GM20000 (cell line): ENCODE data around the gene PRCC.
"Not testable (repeated sequence)": the region's sequence is repeated elsewhere in the genome, so short reads cannot be mapped to it uniquely, and the experiment has no call there.

Source experiments
- DNase-seq: peaks from one replicate; pipeline ENCODE4 v3.0.0; 2012; ENCODE audit warnings: low spot score
- CTCF ChIP-seq: IDR thresholded peaks from 2 replicates; pipeline ENCODE4 v1.5.1; 2012; ENCODE audit warnings: mild to moderate bottlenecking, control low read depth; ENCODE audit errors: extremely low read depth, missing control alignments

PRCC gene

GRCh38 chr1:156754219-156754618 lies 13.1 kb upstream of the PRCC start:
- TF ChIP-seq CTCF, result no peak
- DNase-seq, result no peak

- DNase-seq, result no peak
Measured at GRCh38 chr1:156755527-156755950, 11.8 kb upstream of the PRCC start.

DNA sequence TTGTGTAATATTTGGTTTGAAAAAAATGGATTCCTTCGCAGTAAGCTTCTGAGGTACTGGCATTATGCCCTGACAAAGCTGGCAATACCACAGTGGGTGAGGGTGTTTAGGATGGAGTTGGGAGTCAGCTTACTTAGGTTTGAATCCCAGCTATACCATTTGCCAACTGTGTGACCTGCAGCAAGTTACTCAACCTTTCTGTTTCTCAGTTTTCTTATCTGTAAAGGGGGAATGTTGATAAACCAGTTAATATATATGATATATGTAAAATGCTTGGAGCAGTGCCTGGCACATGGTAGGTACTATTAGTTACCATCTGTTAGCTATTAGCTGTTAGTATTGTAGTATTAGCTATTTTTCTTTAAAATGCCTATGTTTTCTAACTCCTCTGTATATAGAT lies 11.0 kb upstream of the PRCC start:
- no peak for DNase-seq
- no peak for TF ChIP-seq CTCF

More at GRCh38 chr1:156755527-156755950, 11.8 kb upstream of the PRCC start:
- TF ChIP-seq CTCF, result no peak

- DNase-seq, result not testable (repeated sequence)
Measured at GRCh38 chr1:156757572-156758253, 9.6 kb upstream of the PRCC start.

- no peak for TF ChIP-seq CTCF
- no peak for DNase-seq
Measured at GRCh38 chr1:156760092-156760795, 7.1 kb upstream of the PRCC start.

DNA sequence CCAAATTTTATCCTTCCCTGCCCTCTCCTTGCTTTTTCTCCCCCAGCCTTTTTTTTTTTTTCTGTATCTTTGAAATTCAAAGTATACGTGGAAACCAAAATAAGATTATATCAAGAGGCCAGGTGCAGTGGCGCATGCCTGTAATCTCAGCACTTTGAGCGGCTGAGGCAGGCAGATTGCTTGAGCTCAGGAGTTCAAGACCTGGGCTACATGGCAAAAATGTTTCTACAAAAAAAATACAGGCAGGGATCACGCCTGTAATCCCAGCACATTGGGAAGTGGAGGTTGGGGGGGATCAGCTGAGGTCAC lies 6.6 kb upstream of the PRCC start:
- DNase-seq, result no peak
- no peak for TF ChIP-seq CTCF

GRCh38 chr1:156765136-156765535 lies 2.2 kb upstream of the PRCC start:
- DNase-seq, result not testable (repeated sequence)

DNA sequence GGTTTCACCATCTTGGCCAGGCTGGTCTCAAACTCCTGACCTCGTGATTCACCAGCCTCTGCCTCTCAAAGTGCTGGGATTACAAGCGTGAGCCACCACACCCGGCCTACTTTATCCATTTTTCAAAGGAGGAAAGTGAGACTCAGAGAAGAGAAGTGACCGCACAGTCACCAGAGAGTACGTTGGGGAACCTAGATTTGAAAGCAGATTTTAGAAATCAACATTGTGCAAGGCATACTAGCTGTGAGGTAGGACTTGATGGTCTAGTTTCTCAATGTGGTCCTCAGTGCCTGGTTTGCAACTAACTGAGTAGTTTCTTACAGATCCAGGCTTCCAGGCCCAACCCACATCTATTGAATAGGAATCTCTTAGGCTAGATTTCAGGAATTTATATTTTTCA lies 1.7 kb upstream of the PRCC start:
- TF ChIP-seq CTCF, result no peak
- no peak for DNase-seq
